ENCODE measurements around the gene KLHL9. TPM values are rescaled to one million over a fixed set of nuclear protein-coding genes. Genes with fewer than 3 reads are reported as not detected.
A peak's percentile ranks its signal among the peaks of the same experiment; 100 is the strongest.

Gene KLHL9
- total RNA-seq, 2 experiments from 2014 or later, result 11.9 to 12.0 TPM

DNA sequence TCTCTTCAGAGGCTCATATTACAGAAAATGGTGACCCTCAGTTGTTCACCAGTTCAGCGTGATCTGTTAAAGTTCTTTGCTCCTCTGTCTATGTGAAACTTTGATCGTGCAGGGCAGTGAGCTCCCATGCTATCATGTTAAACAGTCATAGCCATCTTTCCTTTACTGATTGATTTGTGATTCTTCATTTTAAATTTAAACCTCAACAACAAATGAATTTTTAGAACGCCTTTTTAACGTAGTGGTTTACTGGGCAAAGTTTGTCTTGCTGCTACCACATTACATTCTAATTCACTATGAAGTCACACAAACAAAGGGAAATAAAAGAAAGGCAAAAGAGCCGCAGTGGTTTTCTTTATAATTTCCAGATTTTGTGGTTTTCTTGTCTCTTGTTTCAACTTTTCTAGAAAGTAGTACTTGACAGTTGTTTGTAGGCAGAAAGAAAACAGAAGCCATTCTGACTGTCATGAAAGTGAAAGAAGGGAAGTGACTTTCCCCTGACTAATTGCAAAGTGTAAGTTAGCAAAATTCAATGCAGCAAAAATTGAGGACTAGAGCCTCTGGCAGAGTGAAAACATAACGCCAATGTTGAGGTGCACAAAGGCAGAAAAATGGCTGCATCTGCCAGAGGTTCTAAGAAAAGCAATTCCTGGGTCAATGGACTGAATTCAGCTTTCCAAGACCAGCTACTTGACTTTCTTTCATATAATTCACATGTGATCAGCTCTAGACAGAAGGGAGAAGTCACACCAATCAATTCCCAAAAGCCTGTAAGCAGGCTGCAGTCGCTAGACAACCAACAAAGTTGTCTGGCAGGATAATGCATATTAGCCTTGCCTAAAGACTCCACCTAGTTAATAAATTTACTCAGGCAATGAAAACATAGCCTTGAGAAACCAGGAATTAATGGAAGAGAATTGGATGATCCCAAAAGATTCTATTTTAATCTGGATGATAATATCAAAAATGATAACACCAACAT lies 22.6 kb upstream of the KLHL9 start:
- Mint-ChIP-seq H3K27ac (peak overlapping the region; percentile 83), H3K4me3 (peak overlapping the region; percentile 74), H3K36me3 (ENCODE audit: low read depth) (no peaks in the 10 kb centered on the region), H3K4me1 (ENCODE audit: low read depth) (peaks cover 21% of the 10 kb centered on the region), H3K27me3 (peaks cover 9% of the 10 kb centered on the region), H3K9me3 (peaks cover 2% of the 10 kb centered on the region)
- H3K9me3 ChIP-seq (ENCODE audit: control insufficient read depth in 1 of 2, insufficient read depth in 1 of 2, low read length in 2 of 2), result no peaks in the 10 kb centered on the region
- peak overlapping the region; percentile 26 for H3K4me3 ChIP-seq (ENCODE audit: low read length)
- H3K27ac ChIP-seq (ENCODE audit: low read depth in 1 of 2, low read length in 2 of 2), result peak overlapping the region in 1 of 2 donors; percentile 45
- H3K36me3 ChIP-seq (ENCODE audit: insufficient read depth, low read length), result no peaks in the 10 kb centered on the region
- no peak for TF ChIP-seq CTCF (IDR thresholded peaks at IDR 0.05)
- peaks cover 9% of the 10 kb centered on the region for H3K4me1 ChIP-seq (ENCODE audit: insufficient read depth, low read length)
- DNase-seq (peak in 3 of 14 experiments; percentile 28 to 49 (median 35)), ATAC-seq (ENCODE audit: poor library complexity) (peak; percentile 72)
- H3K27me3 ChIP-seq (ENCODE audit: control insufficient read depth in 1 of 2, insufficient read depth in 2 of 2, low read length in 2 of 2), result no peaks in the 10 kb centered on the region
- CTCF ChIA-PET, result no interaction called here
- POLR2A ChIA-PET, result interaction anchor here (0.8 to 1.7 kb wide), 5 partner anchors 23 to 445 kb away, joined by 3 to 4 read pairs (median 4); partner anchors contain the start of genes KLHL9 and MTAP
- intact Hi-C loops (cut with DNase I, micrococcal nuclease), result no loop called here

DNA sequence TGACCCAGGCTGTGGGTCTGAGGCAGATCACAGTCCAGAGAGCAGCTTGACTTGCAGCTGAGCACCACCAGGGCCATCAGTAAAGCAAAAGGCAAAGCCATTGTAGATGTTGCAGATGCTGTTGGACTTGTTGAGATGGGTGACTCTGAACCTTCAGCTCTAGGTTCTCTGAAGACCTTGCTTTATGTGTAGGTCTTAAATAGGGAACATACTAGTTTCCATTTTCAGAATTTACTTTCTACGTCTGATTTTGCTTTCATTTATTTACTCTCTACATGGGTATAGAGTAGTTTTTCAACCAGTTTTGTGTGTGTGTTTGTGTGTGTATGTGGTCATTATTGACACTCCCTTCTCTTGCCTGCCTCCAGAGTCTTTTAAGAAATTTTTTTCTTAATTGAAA lies 15.6 kb upstream of the KLHL9 start, which contains the start of gene IFNA6:
TSS of gene IFNA6 (minus strand) at position 101 of the 400 bp plus-strand sequence. CDS start at position 101, 0 bp downstream.
- Mint-ChIP-seq H3K27me3 (peaks cover 25% of the 10 kb centered on the region), H3K36me3 (ENCODE audit: low read depth) (no peaks in the 10 kb centered on the region), H3K27ac (no peak within 1 kb of the TSS), H3K9me3 (peaks cover 2% of the 10 kb centered on the region), H3K4me1 (ENCODE audit: low read depth) (no peaks in the 10 kb centered on the region), H3K4me3 (no peak within 1 kb of the TSS)
- Histone ChIP-seq H3K4me3 (ENCODE audit: low read length) (no peak within 1 kb of the TSS), H3K27me3 (ENCODE audit: control insufficient read depth in 1 of 2, insufficient read depth in 2 of 2, low read length in 2 of 2) (peaks cover 6% of the 10 kb centered on the region in 2 experiments), H3K27ac (ENCODE audit: low read depth in 1 of 2, low read length in 2 of 2) (no peak within 1 kb of the TSS), H3K4me1 (ENCODE audit: insufficient read depth, low read length) (no peaks in the 10 kb centered on the region), H3K9me3 (ENCODE audit: control insufficient read depth in 1 of 2, insufficient read depth in 1 of 2, low read length in 2 of 2) (no peaks in the 10 kb centered on the region), H3K36me3 (ENCODE audit: insufficient read depth, low read length) (no peaks in the 10 kb centered on the region)
- DNase-seq (no peak), ATAC-seq (ENCODE audit: poor library complexity) (no peak)
- TF ChIP-seq CTCF (IDR thresholded peaks at IDR 0.05), result no peak
- intact Hi-C loops (cut with DNase I, micrococcal nuclease), result no loop called here
- CTCF ChIA-PET, result no interaction called here
- POLR2A ChIA-PET, result no interaction called here

GRCh38 chr9:21348430-21348970 lies 13.3 kb upstream of the KLHL9 start:
- Mint-ChIP-seq H3K27me3 (peaks cover 38% of the 10 kb centered on the region), H3K4me3 (no peak overlapping the region), H3K4me1 (ENCODE audit: low read depth) (no peaks in the 10 kb centered on the region), H3K27ac (no peak overlapping the region), H3K9me3 (peaks cover 2% of the 10 kb centered on the region), H3K36me3 (ENCODE audit: low read depth) (no peaks in the 10 kb centered on the region)
- no peaks in the 10 kb centered on the region for H3K4me1 ChIP-seq (ENCODE audit: insufficient read depth, low read length)
- H3K27ac ChIP-seq (ENCODE audit: low read depth in 1 of 2, low read length in 2 of 2), result no peak overlapping the region
- intact Hi-C loops (cut with DNase I, micrococcal nuclease), result no loop called here
- no peak for TF ChIP-seq CTCF (IDR thresholded peaks at IDR 0.05)
- no peaks in the 10 kb centered on the region for H3K9me3 ChIP-seq (ENCODE audit: control insufficient read depth in 1 of 2, insufficient read depth in 1 of 2, low read length in 2 of 2)
- ATAC-seq (ENCODE audit: poor library complexity), result no peak
- H3K4me3 ChIP-seq (ENCODE audit: low read length), result no peak overlapping the region
- CTCF ChIA-PET, result no interaction called here
- no peak for DNase-seq
- no peaks in the 10 kb centered on the region for H3K36me3 ChIP-seq (ENCODE audit: insufficient read depth, low read length)
- POLR2A ChIA-PET, result interaction anchor here (2.2 kb wide), 1 partner anchor 14 kb away, joined by 11 read pairs; the partner anchor contains the start of gene KLHL9
- peaks cover 6% of the 10 kb centered on the region in 2 experiments for H3K27me3 ChIP-seq (ENCODE audit: control insufficient read depth in 1 of 2, insufficient read depth in 2 of 2, low read length in 2 of 2)
